Measurements from ENCODE around the gene CEP41. TPM values are rescaled to one million over a fixed set of nuclear protein-coding genes. Genes with fewer than 3 reads are reported as not detected.

The CEP41 gene
- total and polyA plus RNA-seq, 2 of the 13 experiments (the other 11 are each of a cell fraction or from before 2014, with no cell fraction given): 8.7 to 9.0 TPM

DNA sequence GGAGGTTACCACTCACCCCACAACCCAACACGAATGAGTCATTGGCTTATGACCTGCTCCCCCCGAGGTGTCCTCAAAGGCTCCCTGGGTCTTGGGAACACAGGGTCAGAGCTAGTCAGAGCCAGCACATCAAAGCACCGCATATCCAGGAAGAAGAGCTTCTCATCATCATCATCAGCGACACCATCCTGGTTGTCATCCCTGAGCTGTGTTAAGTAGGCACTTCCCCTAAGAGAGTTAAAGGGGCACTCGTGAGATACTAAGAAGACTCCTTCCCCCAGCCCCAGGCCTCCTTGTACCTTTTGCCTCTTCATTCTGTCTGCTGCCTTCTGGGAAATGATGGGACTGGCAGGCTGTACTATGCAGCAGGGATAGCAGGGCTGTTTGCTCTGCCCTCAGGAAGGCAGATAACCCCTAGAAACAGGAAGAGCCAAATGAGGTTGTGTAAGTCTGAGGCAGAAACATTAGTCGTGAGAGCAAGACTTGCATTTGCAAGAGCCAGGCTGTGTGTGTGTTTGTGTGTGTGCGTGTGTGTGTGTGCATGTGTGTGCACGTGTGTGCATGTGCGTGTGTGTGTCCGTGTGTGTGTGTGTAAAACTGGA is 71.6 kb downstream of the CEP41 start (continued):
- TF ChIP-seq PTBP1 (IDR thresholded peaks at IDR 0.05; ENCODE audit: low read depth, low read length, poor library complexity, severe bottlenecking) (no peak), ARID2 (CRISPR knock-in tag; IDR thresholded peaks at IDR 0.05; ENCODE audit: borderline replicate concordance) (no peak), ERF (CRISPR knock-in tag; IDR thresholded peaks at IDR 0.05) (peak; percentile 23; the same call in 1 of the 2 replicates), MATR3 (CRISPR knock-in tag; IDR thresholded peaks at IDR 0.05) (no peak), ZBTB10 (CRISPR knock-in tag; IDR thresholded peaks at IDR 0.05; ENCODE audit: borderline replicate concordance) (no peak), MYNN (CRISPR knock-in tag; IDR thresholded peaks at IDR 0.05; ENCODE audit: low read depth) (no peak), ZNF264 (CRISPR knock-in tag; IDR thresholded peaks at IDR 0.05) (no peak), FOXM1 (CRISPR knock-in tag; IDR thresholded peaks at IDR 0.05) (no peak), CBX2 (IDR thresholded peaks at IDR 0.05; ENCODE audit: low read depth, low read length) (no peak), CBX2 (CRISPR knock-in tag; IDR thresholded peaks at IDR 0.05; ENCODE audit: low read depth) (no peak), ZFP91 (CRISPR knock-in tag; IDR thresholded peaks at IDR 0.05; ENCODE audit: borderline replicate concordance) (peak; percentile 53), ATF3 (CRISPR knock-in tag; IDR thresholded peaks at IDR 0.05) (no peak), ZNF780A (CRISPR knock-in tag; IDR thresholded peaks at IDR 0.05) (no peak), MEF2D (CRISPR knock-in tag; IDR thresholded peaks at IDR 0.05) (0 out of 2 replicates have a peak, but pooled peaks have one; percentile 30), MIXL1 (CRISPR knock-in tag; IDR thresholded peaks at IDR 0.05) (0 out of 2 replicates have a peak, but pooled peaks have one; percentile 20)
- TF ChIP-seq, protein P1, sequence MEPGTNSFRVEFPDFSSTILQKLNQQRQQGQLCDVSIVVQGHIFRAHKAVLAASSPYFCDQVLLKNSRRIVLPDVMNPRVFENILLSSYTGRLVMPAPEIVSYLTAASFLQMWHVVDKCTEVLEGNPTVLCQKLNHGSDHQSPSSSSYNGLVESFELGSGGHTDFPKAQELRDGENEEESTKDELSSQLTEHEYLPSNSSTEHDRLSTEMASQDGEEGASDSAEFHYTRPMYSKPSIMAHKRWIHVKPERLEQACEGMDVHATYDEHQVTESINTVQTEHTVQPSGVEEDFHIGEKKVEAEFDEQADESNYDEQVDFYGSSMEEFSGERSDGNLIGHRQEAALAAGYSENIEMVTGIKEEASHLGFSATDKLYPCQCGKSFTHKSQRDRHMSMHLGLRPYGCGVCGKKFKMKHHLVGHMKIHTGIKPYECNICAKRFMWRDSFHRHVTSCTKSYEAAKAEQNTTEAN (CRISPR knock-in tag; conservative IDR thresholded peaks at IDR 0.05): peak; percentile 69; the same call in 1 of the 2 replicates
- TF ChIP-seq, protein P2, sequence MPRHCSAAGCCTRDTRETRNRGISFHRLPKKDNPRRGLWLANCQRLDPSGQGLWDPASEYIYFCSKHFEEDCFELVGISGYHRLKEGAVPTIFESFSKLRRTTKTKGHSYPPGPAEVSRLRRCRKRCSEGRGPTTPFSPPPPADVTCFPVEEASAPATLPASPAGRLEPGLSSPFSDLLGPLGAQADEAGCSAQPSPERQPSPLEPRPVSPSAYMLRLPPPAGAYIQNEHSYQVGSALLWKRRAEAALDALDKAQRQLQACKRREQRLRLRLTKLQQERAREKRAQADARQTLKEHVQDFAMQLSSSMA (CRISPR knock-in tag; IDR thresholded peaks at IDR 0.05): no peak
- TF ChIP-seq, protein P3, sequence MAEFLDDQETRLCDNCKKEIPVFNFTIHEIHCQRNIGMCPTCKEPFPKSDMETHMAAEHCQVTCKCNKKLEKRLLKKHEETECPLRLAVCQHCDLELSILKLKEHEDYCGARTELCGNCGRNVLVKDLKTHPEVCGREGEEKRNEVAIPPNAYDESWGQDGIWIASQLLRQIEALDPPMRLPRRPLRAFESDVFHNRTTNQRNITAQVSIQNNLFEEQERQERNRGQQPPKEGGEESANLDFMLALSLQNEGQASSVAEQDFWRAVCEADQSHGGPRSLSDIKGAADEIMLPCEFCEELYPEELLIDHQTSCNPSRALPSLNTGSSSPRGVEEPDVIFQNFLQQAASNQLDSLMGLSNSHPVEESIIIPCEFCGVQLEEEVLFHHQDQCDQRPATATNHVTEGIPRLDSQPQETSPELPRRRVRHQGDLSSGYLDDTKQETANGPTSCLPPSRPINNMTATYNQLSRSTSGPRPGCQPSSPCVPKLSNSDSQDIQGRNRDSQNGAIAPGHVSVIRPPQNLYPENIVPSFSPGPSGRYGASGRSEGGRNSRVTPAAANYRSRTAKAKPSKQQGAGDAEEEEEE (CRISPR knock-in tag; IDR thresholded peaks at IDR 0.05; ENCODE audit: borderline replicate concordance): no peak
- TF ChIP-seq, protein P4, sequence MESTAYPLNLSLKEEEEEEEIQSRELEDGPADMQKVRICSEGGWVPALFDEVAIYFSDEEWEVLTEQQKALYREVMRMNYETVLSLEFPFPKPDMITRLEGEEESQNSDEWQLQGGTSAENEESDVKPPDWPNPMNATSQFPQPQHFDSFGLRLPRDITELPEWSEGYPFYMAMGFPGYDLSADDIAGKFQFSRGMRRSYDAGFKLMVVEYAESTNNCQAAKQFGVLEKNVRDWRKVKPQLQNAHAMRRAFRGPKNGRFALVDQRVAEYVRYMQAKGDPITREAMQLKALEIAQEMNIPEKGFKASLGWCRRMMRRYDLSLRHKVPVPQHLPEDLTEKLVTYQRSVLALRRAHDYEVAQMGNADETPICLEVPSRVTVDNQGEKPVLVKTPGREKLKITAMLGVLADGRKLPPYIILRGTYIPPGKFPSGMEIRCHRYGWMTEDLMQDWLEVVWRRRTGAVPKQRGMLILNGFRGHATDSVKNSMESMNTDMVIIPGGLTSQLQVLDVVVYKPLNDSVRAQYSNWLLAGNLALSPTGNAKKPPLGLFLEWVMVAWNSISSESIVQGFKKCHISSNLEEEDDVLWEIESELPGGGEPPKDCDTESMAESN (CRISPR knock-in tag; conservative IDR thresholded peaks at IDR 0.05): no peak

Data from HepG2 (cell line).